Kidney (tissue), 14 donors: ENCODE measurements around the gene GLCE. TPM values are rescaled to one million over a fixed set of nuclear protein-coding genes. Genes with fewer than 3 reads are reported as not detected.

Experiments used
- DNase-seq, 5 donors: peaks; one replicate each; pipeline ENCODE4 v3.0.0-alpha.2; 2013 to 2020
- FAIRE-seq: peaks from 2 replicates; lab custom pipeline; 2012; peaks lifted over from hg19 to GRCh38; lab: Jason Lieb, UNC
- H3K27ac ChIP-seq, 2 donors: one replicate each; pipeline ENCODE4 v1.7.0; 2013; ENCODE audit warnings: low read depth in 2 of 2, low read length in 2 of 2, inconsistent platforms in 1 of 2
- H3K27me3 ChIP-seq: one replicate; pipeline ENCODE4 v1.7.1; 2013; ENCODE audit warnings: low read length, inconsistent platforms; ENCODE audit not compliant: control insufficient read depth, insufficient read depth
- H3K36me3 ChIP-seq, 3 donors: one replicate each; pipeline versions ENCODE4 v1.7.0 to v1.7.1; 2013; ENCODE audit warnings: low read length in 3 of 3, control low read depth in 1 of 3, inconsistent platforms in 1 of 3; ENCODE audit not compliant: insufficient read depth in 3 of 3, control insufficient read depth in 2 of 3
- H3K4me1 ChIP-seq, 3 donors: one replicate each; pipeline versions ENCODE4 v1.7.0 to v1.7.1; 2013; ENCODE audit warnings: low read length in 3 of 3, inconsistent platforms in 1 of 3, low read depth in 1 of 3; ENCODE audit not compliant: control insufficient read depth in 2 of 3, insufficient read depth in 2 of 3
- H3K4me3 ChIP-seq, 3 donors: one replicate each; pipeline versions ENCODE4 v1.7.0 to v1.8.1; 2013; ENCODE audit warnings: low read length in 3 of 3, control low read depth in 1 of 3, inconsistent platforms in 1 of 3
- H3K9ac ChIP-seq, 3 donors: one replicate each; pipeline versions ENCODE4 v1.7.0 to v1.7.1; 2013; ENCODE audit warnings: low read length in 3 of 3, control low read depth in 1 of 3, inconsistent platforms in 1 of 3
- H3K9me3 ChIP-seq, 3 donors: one replicate each; pipeline versions ENCODE4 v1.7.0 to v1.7.1; 2013; ENCODE audit warnings: low read length in 3 of 3, control low read depth in 1 of 3, inconsistent platforms in 1 of 3; ENCODE audit not compliant: control insufficient read depth in 2 of 3, insufficient read depth in 1 of 3
- intact Hi-C: fragments of 100-400 bp; cut with DNase I; formaldehyde crosslinking; loops from one replicate; pipeline ENCODE4 v1.11.1; 2022
- polyA plus RNA-seq: library from polyadenylated mRNA; stranded (reverse); fragments of 350-450 nt; fragmentation: Illumina TruSeq; extraction: RNeasy Lipid Tissue Mini Kit (QIAGEN cat#74804); gene quantifications from one replicate; pipeline ENCODE4 v1.2.3, GENCODE V29; 2014; ENCODE audit warnings: low read depth, low replicate concordance; ENCODE audit not compliant: insufficient read depth
- total RNA-seq: library from RNA; stranded (reverse); fragmentation: NEBNext Ultra II Directional; extraction: Animal tissue kit (Norgen Biotek cat#: 25700); gene quantifications from one replicate; pipeline ENCODE4 v1.2.1, GENCODE V29; 2021
- TF ChIP-seq, protein P1 (sequence below): IDR thresholded peaks from 3 replicates; pipeline ENCODE4 v1.5.1; 2012; ENCODE audit warnings: mild to moderate bottlenecking, moderate library complexity, borderline replicate concordance; ENCODE audit not compliant: insufficient read depth; ENCODE audit errors: extremely low read depth
- donor health status: control.
- donor health status: control.
- donor health status: control.
- donor health status: control.
- donor health status: control.
- donor health status: DM: yes; HTN: yes; CAD: no.
- donor health status: Normal renal cell carcinoma (clear cell type).

GLCE gene
- total and polyA plus RNA-seq, 2 donors from 2014 or later: 14.9 to 18.0 TPM

DNA sequence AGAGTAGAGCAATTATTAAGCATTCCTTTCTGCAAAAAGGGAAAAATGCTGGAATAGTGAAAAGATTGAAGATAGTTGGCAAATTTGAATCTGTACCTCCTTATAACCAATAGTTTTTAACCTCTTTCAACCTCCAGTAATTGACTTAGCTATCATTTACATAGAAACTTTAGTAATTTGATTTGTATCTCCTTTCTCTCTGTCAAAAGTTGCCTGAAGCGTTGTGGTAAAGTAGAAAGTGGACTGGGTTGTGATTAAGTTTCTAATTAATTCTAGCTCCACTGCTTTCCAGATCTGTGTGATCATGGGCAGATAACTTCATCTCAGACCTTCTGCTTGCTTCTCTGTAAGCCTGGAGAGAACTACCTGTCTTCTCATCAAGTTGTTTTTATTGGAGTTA is 24.8 kb downstream of the GLCE start:
- Histone ChIP-seq H3K4me1 (no peaks in the 10 kb centered on the region), H3K36me3 (no peaks in the 10 kb centered on the region), H3K27me3 (no peaks in the 10 kb centered on the region), H3K4me3 (no peak overlapping the region), H3K9me3 (peaks cover 0 to 2% (median 0%) of the 10 kb centered on the region in 3 donors), H3K27ac (no peak overlapping the region), H3K9ac (no peak overlapping the region)
- FAIRE-seq (no peak), DNase-seq (no peak)
- intact Hi-C loops: no loop called here
- TF ChIP-seq, protein P1, sequence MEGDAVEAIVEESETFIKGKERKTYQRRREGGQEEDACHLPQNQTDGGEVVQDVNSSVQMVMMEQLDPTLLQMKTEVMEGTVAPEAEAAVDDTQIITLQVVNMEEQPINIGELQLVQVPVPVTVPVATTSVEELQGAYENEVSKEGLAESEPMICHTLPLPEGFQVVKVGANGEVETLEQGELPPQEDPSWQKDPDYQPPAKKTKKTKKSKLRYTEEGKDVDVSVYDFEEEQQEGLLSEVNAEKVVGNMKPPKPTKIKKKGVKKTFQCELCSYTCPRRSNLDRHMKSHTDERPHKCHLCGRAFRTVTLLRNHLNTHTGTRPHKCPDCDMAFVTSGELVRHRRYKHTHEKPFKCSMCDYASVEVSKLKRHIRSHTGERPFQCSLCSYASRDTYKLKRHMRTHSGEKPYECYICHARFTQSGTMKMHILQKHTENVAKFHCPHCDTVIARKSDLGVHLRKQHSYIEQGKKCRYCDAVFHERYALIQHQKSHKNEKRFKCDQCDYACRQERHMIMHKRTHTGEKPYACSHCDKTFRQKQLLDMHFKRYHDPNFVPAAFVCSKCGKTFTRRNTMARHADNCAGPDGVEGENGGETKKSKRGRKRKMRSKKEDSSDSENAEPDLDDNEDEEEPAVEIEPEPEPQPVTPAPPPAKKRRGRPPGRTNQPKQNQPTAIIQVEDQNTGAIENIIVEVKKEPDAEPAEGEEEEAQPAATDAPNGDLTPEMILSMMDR: no peak

DNA sequence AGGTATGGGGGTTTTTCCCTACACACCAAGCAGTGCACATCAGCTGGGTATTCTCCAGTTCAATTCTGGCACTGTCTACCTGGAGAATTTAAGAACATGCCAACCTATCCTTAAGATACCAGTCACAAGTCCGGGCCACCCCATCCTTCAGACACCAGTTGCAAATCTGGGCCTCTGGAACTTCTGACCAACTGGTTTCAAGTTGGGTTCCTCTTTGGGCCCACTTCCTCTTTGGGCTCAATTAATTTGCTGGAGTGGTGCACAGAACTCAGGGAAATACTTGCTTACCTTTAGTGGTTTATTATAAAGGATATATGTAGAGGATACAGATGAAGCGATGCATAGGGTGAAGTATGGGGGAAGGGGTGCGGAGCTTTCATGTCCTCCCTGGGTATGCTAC is 25.3 kb downstream of the GLCE start:
- no peaks in the 10 kb centered on the region for H3K27me3 ChIP-seq
- DNase-seq (no peak), FAIRE-seq (no peak)
- intact Hi-C loops: no loop called here
- H3K36me3 ChIP-seq: no peaks in the 10 kb centered on the region
- no peak overlapping the region for H3K9ac ChIP-seq
- H3K4me1 ChIP-seq: no peaks in the 10 kb centered on the region
- H3K4me3 ChIP-seq: no peak overlapping the region
- TF ChIP-seq, protein P1: no peak
- H3K9me3 ChIP-seq: peaks cover 0 to 3% (median 0%) of the 10 kb centered on the region in 3 donors
- no peak overlapping the region for H3K27ac ChIP-seq

- peaks cover 0 to 3% (median 0%) of the 10 kb centered on the region in 3 donors for H3K9me3 ChIP-seq
- H3K27ac ChIP-seq: no peak overlapping the region
- H3K27me3 ChIP-seq: no peaks in the 10 kb centered on the region
- intact Hi-C loops: no loop called here
- no peak overlapping the region for H3K4me3 ChIP-seq
- no peak for DNase-seq
- TF ChIP-seq, protein P1: no peak
- H3K9ac ChIP-seq: no peak overlapping the region
- FAIRE-seq: no peak
- H3K4me1 ChIP-seq: peaks cover 0 to 8% (median 0%) of the 10 kb centered on the region in 3 donors
- H3K36me3 ChIP-seq: no peaks in the 10 kb centered on the region
Measured at GRCh38 chr15:69189157-69189556, 28.7 kb downstream of the GLCE start.

- no peak for DNase-seq
- Histone ChIP-seq H3K9ac (no peak overlapping the region), H3K27me3 (no peaks in the 10 kb centered on the region), H3K4me1 (peaks cover 0 to 16% (median 0%) of the 10 kb centered on the region in 3 donors), H3K36me3 (no peaks in the 10 kb centered on the region), H3K4me3 (no peak overlapping the region), H3K9me3 (peaks cover 0 to 3% (median 0%) of the 10 kb centered on the region in 3 donors), H3K27ac (no peak overlapping the region)
- no peak for FAIRE-seq
- TF ChIP-seq, protein P1: no peak
- intact Hi-C loops: no loop called here
Measured at GRCh38 chr15:69190091-69190490, 29.7 kb downstream of the GLCE start.
